PC-9 (cell line): ENCODE measurements around the gene ATP11B. TPM values are rescaled to one million over a fixed set of nuclear protein-coding genes. Genes with fewer than 3 reads are reported as not detected.

Source experiments
- BruUV-seq: library from RNA; stranded (reverse); fragments of 400-500 nt; replicated peaks from 2 replicates; lab custom pipeline; 2021; lab: Mats Ljungman, UMichigan
- CTCF ChIA-PET: fragments of 300-600 bp; sonication (Branson Sonifier 250); formaldehyde crosslinking; loops from one replicate; lab custom pipeline; 2022; ENCODE audit warnings: antibody characterized with exemption; lab: Charles Lee
- POLR2A ChIA-PET: fragments of 300-600 bp; sonication (Branson Sonifier 250); formaldehyde crosslinking; loops from one replicate; lab custom pipeline; 2022; ENCODE audit warnings: antibody characterized with exemption; ENCODE audit not compliant: unreplicated experiment; lab: Charles Lee
- DNase-seq, 2 experiments: peaks; one replicate each; pipeline versions ENCODE4 v3.0.0 to v3.0.0-alpha.2; 2015 to 2022; ENCODE audit warnings: mixed read lengths in 1 of 2
- H2AFZ ChIP-seq: fragments of 200-600 bp; sonication (generic); 2 replicates; pipeline ENCODE4 v1.8.1; 2017; ENCODE audit warnings: antibody characterized with exemption
- H3F3A ChIP-seq: fragments of 200-600 bp; sonication (generic); 2 replicates; pipeline ENCODE4 v1.8.1; 2017; ENCODE audit warnings: antibody characterized with exemption, mild to moderate bottlenecking, low read depth; ENCODE audit not compliant: insufficient read depth
- H3K27ac ChIP-seq: fragments of 200-600 bp; sonication (generic); 2 replicates; pipeline ENCODE4 v1.6.1; 2016; ENCODE audit warnings: mixed run types
- H3K27me3 ChIP-seq: fragments of 200-600 bp; sonication (generic); 2 replicates; pipeline ENCODE4 v1.6.1; 2016; ENCODE audit warnings: low read depth, mixed run types; ENCODE audit not compliant: insufficient read depth
- H3K36me3 ChIP-seq: fragments of 200-600 bp; sonication (generic); 2 replicates; pipeline ENCODE4 v1.6.1; 2016; ENCODE audit warnings: low read depth, mixed run types
- H3K4me1 ChIP-seq: fragments of 200-600 bp; sonication (generic); replicated peaks from 2 replicates; pipeline ENCODE4 v1.6.1; 2016; ENCODE audit warnings: mixed run types; ENCODE audit not compliant: insufficient read depth
- H3K4me2 ChIP-seq: fragments of 200-600 bp; sonication (generic); 2 replicates; pipeline ENCODE4 v1.6.1; 2017; ENCODE audit warnings: mixed run types
- H3K4me3 ChIP-seq: fragments of 200-600 bp; sonication (generic); 2 replicates; pipeline ENCODE4 v1.6.1; 2016; ENCODE audit warnings: mixed run types
- H3K79me2 ChIP-seq: fragments of 200-600 bp; sonication (generic); 2 replicates; pipeline ENCODE4 v1.6.1; 2017; ENCODE audit warnings: low read depth, mixed run types
- H3K9me2 ChIP-seq: fragments of 200-600 bp; sonication (generic); 2 replicates; pipeline ENCODE4 v1.8.1; 2017; ENCODE audit warnings: mild to moderate bottlenecking; ENCODE audit not compliant: insufficient read depth
- H3K9me3 ChIP-seq: fragments of 200-600 bp; sonication (generic); 2 replicates; pipeline ENCODE4 v1.8.1; 2016; ENCODE audit warnings: low read depth; ENCODE audit not compliant: insufficient read depth
- H4K20me1 ChIP-seq: fragments of 200-600 bp; sonication (generic); 2 replicates; pipeline ENCODE4 v1.8.1; 2017; ENCODE audit not compliant: insufficient read depth
- CTCF ChIP-seq: fragments of 200-600 bp; sonication (generic); conservative IDR thresholded peaks from 2 replicates; pipeline ENCODE4 v1.6.1; 2017; ENCODE audit warnings: mixed run types, antibody characterized with exemption, mild to moderate bottlenecking, moderate library complexity
- EZH2 ChIP-seq: fragments of 200-600 bp; sonication (generic); IDR thresholded peaks from 2 replicates; pipeline ENCODE4 v1.8.0; 2017; ENCODE audit warnings: antibody characterized with exemption, low read depth
- intact Hi-C: fragments of 100-400 bp; cut with micrococcal nuclease; formaldehyde crosslinking; loops from one replicate; pipeline ENCODE4 v1.10.0; 2022; ENCODE audit not compliant: unreplicated experiment
- total RNA-seq: library from RNA; stranded (reverse); gene quantifications from 2 replicates; pipeline ENCODE4 v1.2.3, GENCODE V29; 2021

Gene ATP11B
- total RNA-seq, 1 experiment from 2014 or later: 66.5 TPM

GRCh38 chr3:182879031-182879611 lies 85.8 kb downstream of the ATP11B start:
- CTCF ChIA-PET: no interaction called here
- Histone ChIP-seq H2AFZ (no peak overlapping the region), H3K27ac (no peak overlapping the region), H3K4me2 (no peak overlapping the region), H3K27me3 (no peaks in the 10 kb centered on the region), H3K9me3 (no peaks in the 10 kb centered on the region), H3F3A (peaks cover 10% of the 10 kb centered on the region; the same call in 1 of the 2 replicates), H3K9me2 (no peaks in the 10 kb centered on the region), H3K4me1 (no peaks in the 10 kb centered on the region; the same call in 1 of the 2 replicates), H3K79me2 (no peaks in the 10 kb centered on the region), H4K20me1 (no peaks in the 10 kb centered on the region), H3K4me3 (no peak overlapping the region), H3K36me3 (peaks cover 10% of the 10 kb centered on the region)
- DNase-seq: no peak
- intact Hi-C loops: no loop called here
- no peak for TF ChIP-seq EZH2
- TF ChIP-seq CTCF: no peak
- POLR2A ChIA-PET: interaction anchor here (0.7 kb wide), 1 partner anchor 165 kb away, joined by 5 read pairs; no protein-coding TSS in a partner anchor
- no TSS peak for BruUV-seq

- Histone ChIP-seq H3K9me2 (no peaks in the 10 kb centered on the region), H4K20me1 (no peaks in the 10 kb centered on the region), H3K36me3 (peaks cover 27% of the 10 kb centered on the region), H3K4me1 (peaks cover 16% of the 10 kb centered on the region), H3K79me2 (no peaks in the 10 kb centered on the region), H3K4me3 (no peak overlapping the region), H3K4me2 (peak overlapping the region; percentile 30), H3K9me3 (no peaks in the 10 kb centered on the region), H3K27me3 (no peaks in the 10 kb centered on the region), H2AFZ (no peak overlapping the region), H3K27ac (peak overlapping the region; percentile 10; the same call in 1 of the 2 replicates), H3F3A (peaks cover 17% of the 10 kb centered on the region; the same call in 1 of the 2 replicates)
- BruUV-seq: no TSS peak
- intact Hi-C loops: no loop called here
- ChIA-PET CTCF (no interaction called here), POLR2A (no interaction called here)
- TF ChIP-seq CTCF (no peak), EZH2 (no peak)
- peak in 1 of 2 experiments; percentile 59 for DNase-seq
Observed at GRCh38 chr3:182886497-182886896, 93.2 kb downstream of the ATP11B start.

GRCh38 chr3:182889948-182890629 lies 96.8 kb downstream of the ATP11B start:
- H3K9me2 ChIP-seq: no peaks in the 10 kb centered on the region
- H2AFZ ChIP-seq: no peak overlapping the region
- TF ChIP-seq EZH2: no peak
- TF ChIP-seq CTCF: no peak
- H3K4me3 ChIP-seq: no peak overlapping the region
- H3K9me3 ChIP-seq: no peaks in the 10 kb centered on the region
- BruUV-seq: no TSS peak
- H3K79me2 ChIP-seq: no peaks in the 10 kb centered on the region
- no peak overlapping the region for H3K27ac ChIP-seq
- CTCF ChIA-PET: no interaction called here
- peaks cover 24% of the 10 kb centered on the region for H3K36me3 ChIP-seq
- intact Hi-C loops: no loop called here
- POLR2A ChIA-PET: no interaction called here
- no peak overlapping the region for H3K4me2 ChIP-seq
- peaks cover 16% of the 10 kb centered on the region for H3K4me1 ChIP-seq
- H3K27me3 ChIP-seq: no peaks in the 10 kb centered on the region
- 0 out of 2 replicates have a peak, but pooled peaks cover 7% of the 10 kb centered on the region for H3F3A ChIP-seq
- peak in 1 of 2 experiments; percentile 57 for DNase-seq
- no peaks in the 10 kb centered on the region for H4K20me1 ChIP-seq
